ENCODE data around the gene CLIC6. TPM values are rescaled to one million over a fixed set of nuclear protein-coding genes. Genes with fewer than 3 reads are reported as not detected.

Gene CLIC6
- total and polyA plus RNA-seq, 2 of the 8 experiments (the other 6 are each of a cell fraction or from before 2014, with no cell fraction given) = 0.42 to 1.3 TPM

GRCh38 chr21:34744801-34745200 is 76.0 kb downstream of the CLIC6 start (continued):
- no peak for TF ChIP-seq RNF2 (IDR thresholded peaks at IDR 0.05; ENCODE audit: borderline replicate concordance, low read depth, low read length, missing control alignments, poor library complexity, severe bottlenecking)
- no peak for TF ChIP-seq SAP30 (IDR thresholded peaks at IDR 0.05; ENCODE audit: insufficient read depth, insufficient replicate concordance, low read length)
- TF ChIP-seq POLR2AphosphoS5 (IDR thresholded peaks at IDR 0.05; ENCODE audit: low read depth, low read length) = no peak
- TF ChIP-seq CEBPB (IDR thresholded peaks at IDR 0.05; ENCODE audit: low read depth, low read length) = no peak
- no peak for TF ChIP-seq SIRT6 (IDR thresholded peaks at IDR 0.05; ENCODE audit: low read length)
